Stimulated activated CD4-positive, alpha-beta T cell treated with anti-CD3 and anti-CD28 coated beads, Interleukin-15, amount 100 ng/mL, for 48 hours (primary cell): ENCODE measurements around the gene INPP4A.

Experiments
- DNase-seq, 2 donors: peaks; one replicate each; pipeline ENCODE4 v3.0.0-alpha.2; 2020; ENCODE audit warnings: low read depth in 2 of 2

The INPP4A gene

DNA sequence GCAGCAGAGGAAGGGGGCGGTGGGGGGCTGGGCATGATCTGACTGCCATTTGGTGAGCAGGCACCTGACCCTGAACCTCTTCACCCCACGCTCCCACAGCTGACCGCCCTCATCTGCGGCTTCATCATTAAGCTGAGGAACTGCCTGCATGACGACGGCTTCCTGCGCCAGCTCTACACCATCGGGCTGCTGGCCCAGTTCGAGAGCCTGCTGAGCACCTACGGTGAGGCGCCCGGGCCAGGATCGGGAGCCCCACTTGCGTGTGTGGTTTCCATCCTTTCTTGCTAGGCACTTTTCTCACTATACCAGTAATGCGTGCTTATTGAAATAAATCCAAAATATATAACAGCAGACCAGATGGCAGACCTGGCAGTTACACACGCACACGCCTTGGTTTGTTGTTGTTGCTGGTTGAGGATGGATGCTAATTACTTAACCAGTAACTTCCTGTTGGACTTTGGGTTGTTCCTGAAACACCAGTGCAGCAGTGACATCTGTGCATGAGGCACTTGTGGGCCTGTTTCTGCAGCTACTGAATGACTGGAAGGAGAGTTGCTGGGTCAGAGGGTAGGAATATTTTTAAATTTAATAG is 120.0 kb downstream of the INPP4A start:
- no peak for DNase-seq

- no peak for DNase-seq
These were observed 120.7 kb downstream of the INPP4A start for GRCh38 chr2:98565286-98565860.

- no peak for DNase-seq
These were observed 121.3 kb downstream of the INPP4A start for GRCh38 chr2:98565941-98566340.

DNA sequence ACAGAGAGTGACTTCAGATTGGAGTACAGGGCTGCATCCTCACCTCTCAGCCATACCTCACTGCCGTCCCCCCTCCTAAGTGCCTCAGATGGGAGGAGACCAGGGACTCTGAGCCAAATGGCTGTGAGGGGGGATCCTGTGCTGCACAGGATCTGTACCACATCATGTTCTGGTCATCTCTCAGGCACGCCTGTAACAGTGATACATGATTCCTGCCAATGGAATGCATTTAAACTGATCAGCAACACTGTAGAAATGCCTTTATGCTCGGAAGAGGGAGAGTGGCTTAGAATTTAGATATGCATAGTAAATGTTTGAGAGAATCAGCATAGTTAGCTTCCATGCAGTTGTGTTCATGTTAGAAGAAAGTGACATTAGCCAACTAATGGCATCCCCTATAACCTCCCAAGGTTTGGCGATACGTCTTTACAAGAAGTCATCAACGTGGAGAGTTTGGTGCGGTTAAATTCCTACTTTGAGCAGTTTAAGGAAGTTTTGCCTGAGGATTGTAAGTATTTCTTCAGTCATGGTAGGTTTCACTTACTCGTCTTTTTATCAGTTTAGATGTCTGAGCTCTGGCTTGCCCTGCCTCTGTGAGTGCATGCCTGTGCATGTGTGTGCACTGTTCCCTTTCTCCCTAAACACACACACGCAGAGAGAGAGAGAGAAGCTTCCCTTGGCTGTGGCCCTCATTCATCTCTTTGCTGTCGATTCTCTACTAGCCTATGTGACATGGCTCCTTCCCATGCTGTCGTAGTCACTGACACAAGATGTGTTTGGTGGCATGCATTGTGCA is 123.7 kb downstream of the INPP4A start:
- no peak for DNase-seq

DNA sequence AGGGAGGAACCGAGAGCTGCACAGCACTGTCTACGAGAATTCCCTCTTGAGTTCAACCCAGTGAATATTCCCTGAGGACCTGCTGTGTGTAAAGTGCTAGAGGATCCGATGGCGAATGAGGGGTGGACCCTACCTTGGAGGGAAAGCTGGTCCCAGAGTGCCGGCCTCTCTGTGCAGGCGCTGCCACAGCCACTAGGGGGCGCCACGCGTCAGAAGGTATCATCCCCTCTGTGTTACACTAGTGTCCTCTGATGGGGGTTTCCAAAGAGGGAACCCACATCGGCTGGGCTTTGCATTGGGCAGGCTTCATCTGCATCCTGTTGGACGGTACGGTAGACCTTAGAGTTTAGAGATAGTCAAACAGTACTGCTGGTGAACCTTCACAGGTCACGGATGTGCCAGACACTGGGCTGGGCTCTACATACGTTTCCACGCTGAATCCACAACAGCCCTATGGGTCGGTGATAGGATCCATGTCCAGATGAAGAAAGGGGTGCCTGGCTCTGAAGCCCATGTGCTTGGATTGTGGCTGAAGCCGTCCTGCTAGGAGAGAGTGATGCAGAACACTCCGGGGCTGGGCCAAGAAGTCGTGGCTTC is 124.6 kb downstream of the INPP4A start:
- peak; percentile 44 to 57 for DNase-seq

GRCh38 chr2:98569915-98570314 is 125.3 kb downstream of the INPP4A start:
- no peak for DNase-seq

DNA sequence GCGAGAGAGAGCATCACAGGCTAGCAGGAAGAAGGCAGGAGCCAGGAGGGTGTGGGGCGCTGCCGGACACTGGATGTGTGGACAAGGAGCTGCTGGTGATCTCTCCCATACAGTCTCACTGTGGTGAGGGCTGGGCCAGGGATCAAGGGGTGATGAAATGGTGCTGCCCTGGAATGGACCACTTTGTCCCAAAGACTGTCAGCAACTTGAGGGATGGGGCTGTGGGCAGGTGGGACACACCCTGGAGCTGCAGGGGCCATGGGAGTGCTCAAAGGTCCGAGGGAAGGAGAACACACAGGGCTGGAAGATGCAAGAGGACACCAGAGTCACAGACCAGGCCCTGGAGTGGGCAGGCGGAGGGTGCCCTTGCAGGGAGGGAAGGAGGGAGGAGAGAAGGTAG is 125.7 kb downstream of the INPP4A start:
- DNase-seq: no peak

DNA sequence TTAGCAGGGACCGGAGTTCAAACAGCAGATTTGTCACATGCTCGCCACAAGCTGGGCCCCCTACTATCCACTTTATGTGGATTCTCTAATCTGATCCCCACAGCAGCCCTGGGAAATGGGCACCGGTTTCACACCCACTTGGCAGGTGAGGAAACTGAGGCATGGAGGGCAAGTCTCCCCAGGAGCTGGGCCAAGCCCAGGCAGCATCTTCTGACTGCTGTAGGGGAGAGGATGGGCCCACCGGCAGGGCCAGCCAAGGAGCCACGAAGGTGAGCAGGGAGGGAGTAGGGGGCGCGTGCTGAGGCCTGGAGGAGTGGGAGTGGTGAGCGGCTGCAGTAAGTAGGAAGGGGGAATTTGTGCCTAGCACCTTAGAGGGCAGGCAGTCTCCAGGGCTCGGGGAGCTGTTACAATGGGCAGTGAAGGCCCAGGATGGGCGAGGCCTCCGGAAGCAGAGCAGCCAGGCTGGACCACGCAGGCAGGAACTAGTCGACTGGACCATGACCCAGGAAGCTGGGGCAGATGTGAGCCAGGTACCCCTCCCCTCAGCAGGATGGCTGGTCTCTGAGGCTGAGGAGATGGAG is 126.6 kb downstream of the INPP4A start:
- DNase-seq: no peak

DNA sequence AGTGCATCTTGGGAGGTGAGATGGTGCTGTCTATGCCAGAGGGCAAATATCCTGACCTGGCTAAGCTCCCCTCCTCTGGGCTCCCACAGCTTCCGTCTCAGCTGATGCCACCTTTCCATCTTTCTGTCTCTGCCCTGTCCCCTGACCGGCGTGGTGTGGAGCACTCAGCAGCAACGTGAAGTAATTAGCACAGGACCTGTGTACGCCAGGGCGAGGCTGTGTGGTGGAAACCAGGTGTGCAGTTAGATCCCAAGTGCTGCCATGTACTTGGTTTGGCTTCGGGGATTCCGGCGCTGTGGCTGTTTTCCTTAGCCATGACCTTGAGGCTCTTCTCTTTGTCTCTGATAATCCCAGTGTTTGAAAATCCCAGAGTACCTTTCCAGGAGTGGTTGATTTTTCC is 127.1 kb downstream of the INPP4A start:
- no peak for DNase-seq

- DNase-seq: no peak
These were observed 127.6 kb downstream of the INPP4A start for GRCh38 chr2:98572211-98572610.

DNA sequence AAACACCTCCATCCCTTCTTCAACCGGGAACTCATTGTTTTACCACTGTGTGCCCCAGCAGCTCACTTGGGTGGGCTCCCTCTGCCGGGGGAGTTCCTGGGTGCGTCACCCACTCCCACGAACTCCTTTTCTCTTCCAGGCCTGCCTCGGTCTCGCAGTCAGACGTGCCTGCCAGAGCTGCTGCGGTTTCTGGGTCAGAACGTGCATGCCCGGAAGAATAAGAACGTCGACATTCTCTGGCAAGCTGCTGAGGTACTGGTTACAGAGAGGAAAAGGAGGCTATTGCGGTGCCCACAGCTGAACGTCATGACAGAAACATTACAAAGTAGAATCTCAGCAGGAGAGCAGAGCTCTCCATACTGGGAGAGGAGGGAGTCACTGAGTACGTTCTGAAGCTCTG is 128.0 kb downstream of the INPP4A start:
- DNase-seq: no peak

DNA sequence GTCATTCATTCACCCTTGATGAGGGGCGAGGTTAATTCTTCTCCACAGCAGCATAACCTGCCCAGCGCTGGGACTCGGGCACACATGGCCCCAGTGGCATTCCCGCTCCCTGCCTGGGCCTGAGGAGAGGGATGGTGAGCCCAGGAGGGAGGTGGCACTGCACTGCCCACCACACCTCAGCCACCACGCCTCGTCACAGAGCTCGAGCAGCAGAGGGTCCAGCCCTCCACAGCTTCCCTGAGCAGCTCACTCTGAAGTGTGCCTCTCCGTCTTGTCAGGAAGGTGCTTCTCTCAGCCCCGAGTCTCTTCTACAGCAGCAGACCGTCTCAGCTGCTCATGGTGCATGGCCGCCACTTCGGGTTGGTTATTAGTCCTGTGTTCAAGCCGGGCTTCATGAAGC is 128.8 kb downstream of the INPP4A start:
- no peak for DNase-seq

DNA sequence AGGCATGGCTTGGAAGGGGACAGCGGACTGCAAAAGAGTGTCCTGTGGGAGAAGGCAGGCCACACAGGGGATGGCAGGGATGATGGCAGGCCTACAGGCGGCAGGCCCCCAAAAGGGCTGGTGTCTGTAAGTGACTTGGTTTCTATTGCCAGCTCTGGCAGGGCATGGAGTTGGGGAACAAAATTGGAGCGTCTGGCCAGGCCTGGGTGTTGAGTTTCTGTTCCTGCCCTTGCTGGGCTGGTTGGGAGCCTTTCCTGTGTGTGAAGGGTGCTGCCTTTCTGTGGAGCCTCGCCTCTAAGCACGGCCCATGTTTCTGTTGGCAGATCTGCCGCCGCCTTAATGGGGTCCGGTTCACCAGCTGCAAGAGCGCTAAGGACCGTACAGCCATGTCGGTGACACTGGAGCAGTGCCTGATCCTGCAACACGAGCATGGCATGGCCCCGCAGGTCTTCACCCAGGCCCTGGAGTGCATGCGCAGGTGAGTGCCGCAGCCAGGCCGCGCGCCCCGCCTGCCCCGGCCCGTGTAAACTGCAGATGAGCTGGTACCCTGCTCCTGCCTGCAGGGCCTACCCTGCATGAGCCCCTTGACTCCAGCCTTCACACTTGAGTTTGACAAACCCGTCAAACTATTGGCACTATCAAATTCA is 132.1 kb downstream of the INPP4A start:
- no peak for DNase-seq

DNA sequence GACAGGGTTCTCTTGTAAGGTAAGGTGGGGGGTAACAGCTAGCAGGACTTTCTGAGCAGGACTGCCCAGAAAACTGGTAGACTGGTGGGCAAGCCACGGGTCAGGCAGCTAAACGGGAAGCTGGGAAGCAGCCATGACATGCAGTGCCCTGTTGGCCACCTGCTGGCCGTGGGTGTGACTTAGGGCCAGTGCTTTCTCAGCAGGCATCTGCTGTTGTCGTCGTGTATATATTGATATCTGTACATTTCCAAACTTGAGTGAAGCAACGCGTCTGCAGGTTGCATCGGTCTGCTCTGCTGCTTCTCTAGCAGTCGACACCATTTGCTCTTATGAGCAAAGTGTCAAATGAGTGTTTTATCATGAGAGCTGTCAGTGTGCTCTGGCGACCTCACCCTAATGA is 132.7 kb downstream of the INPP4A start:
- no peak for DNase-seq

- DNase-seq: no peak
These were observed 133.6 kb downstream of the INPP4A start for GRCh38 chr2:98578231-98578630.

GRCh38 chr2:98579926-98580325 is 135.3 kb downstream of the INPP4A start:
- DNase-seq: no peak

GRCh38 chr2:98580656-98581284 is 136.1 kb downstream of the INPP4A start:
- DNase-seq: no peak

DNA sequence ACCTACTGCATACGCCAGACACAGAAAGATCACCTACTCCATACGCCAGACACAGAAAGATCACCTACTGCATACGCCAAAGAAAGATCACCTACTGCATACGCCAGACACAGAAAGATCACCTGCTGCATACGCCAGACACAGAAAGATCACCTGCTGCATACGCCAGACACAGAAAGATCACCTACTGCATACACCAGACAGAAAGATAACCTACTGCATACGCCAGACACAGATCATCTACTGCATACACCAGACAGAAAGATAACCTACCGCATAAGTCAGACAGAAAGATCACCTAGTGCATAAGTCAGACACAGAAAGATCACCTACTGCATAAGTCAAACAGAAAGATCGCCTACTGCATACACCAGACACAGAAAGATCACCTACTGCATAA is 137.9 kb downstream of the INPP4A start:
- no peak for DNase-seq

DNA sequence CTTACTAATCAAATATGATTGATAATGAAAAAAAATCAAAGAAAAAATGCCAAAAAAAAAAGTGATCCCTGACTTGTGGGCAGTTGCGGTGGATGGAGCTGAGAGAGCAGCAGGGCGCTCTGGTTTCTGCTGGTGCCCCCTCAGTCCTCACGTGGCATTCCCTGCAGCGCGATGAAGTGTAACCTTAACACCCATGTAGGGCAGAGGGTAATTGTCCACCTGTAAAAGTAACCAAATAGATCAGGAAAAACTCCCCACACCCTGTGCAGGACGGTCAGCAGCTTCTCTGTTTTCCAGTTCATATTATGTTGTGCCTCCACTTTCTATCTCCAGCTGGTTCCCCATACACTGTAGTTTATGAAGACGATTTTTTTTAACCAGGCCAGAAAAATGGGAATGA is 138.6 kb downstream of the INPP4A start:
- no peak for DNase-seq

- no peak for DNase-seq
These were observed 139.4 kb downstream of the INPP4A start for GRCh38 chr2:98583816-98584618.

DNA sequence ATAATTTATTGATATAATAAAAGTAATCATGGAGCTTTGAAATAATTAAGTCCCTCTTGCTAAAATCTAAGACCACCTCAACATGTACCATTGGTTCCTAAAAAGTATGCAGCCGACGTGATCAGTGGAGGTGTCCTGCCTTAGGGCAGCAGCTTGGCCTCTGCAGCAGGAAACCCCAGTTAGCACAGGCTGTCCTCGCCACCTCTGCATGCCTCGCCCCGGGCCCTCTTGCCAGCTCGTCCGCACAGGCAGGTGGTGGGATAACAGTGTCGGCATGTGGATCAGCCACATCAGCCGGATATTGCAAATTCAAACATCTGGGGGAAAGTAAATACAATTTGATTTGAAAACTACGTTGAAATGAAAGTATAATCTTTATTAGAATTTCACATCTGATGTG is 140.7 kb downstream of the INPP4A start:
- DNase-seq: no peak
